ENCODE data around the gene ASCL1. TPM values are rescaled to one million over a fixed set of nuclear protein-coding genes. Genes with fewer than 3 reads are reported as not detected.

The ASCL1 gene
- total RNA-seq, 1 experiment from 2014 or later = 0.07 TPM

GRCh38 chr12:102939059-102939458 lies 18.4 kb upstream of the ASCL1 start:
- CTCF ChIA-PET = interaction anchor here (0.7 to 2.7 kb wide), 9 partner anchors 10 to 609 kb away, joined by 4 to 54 read pairs (median 5); partner anchors contain the start of gene PAH

More at GRCh38 chr12:102939059-102939458, 18.4 kb upstream of the ASCL1 start:
- POLR2A ChIA-PET = no interaction called here
- Mint-ChIP-seq H3K27me3 (ENCODE audit: low read depth) (peaks cover under 1% of the 10 kb centered on the region), H3K36me3 (peaks cover 9% of the 10 kb centered on the region), H3K9me3 (peaks cover 19% of the 10 kb centered on the region), H3K4me3 (no peak overlapping the region), H3K27ac (no peak overlapping the region), H3K4me1 (peaks cover 28% of the 10 kb centered on the region)
- DNase-seq (ENCODE audit: low spot score) (no peak), ATAC-seq (no peak)
- no peak for TF ChIP-seq FOXK1 (CRISPR knock-in tag; IDR thresholded peaks at IDR 0.05)
- TF ChIP-seq CREB1 (CRISPR knock-in tag; IDR thresholded peaks at IDR 0.05) = no peak
- no peak for TF ChIP-seq TP53 (CRISPR knock-in tag; IDR thresholded peaks at IDR 0.05)
- TF ChIP-seq ZNF512 (CRISPR knock-in tag; IDR thresholded peaks at IDR 0.05; ENCODE audit: borderline replicate concordance) = no peak
- no peak for TF ChIP-seq ETV6 (CRISPR knock-in tag; IDR thresholded peaks at IDR 0.05)
- TF ChIP-seq, protein P1, sequence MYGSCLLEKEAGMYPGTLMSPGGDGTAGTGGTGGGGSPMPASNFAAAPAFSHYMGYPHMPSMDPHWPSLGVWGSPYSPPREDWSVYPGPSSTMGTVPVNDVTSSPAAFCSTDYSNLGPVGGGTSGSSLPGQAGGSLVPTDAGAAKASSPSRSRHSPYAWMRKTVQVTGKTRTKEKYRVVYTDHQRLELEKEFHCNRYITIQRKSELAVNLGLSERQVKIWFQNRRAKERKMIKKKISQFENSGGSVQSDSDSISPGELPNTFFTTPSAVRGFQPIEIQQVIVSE (CRISPR knock-in tag; IDR thresholded peaks at IDR 0.05; ENCODE audit: borderline replicate concordance) = no peak
- TF ChIP-seq, protein P2, sequence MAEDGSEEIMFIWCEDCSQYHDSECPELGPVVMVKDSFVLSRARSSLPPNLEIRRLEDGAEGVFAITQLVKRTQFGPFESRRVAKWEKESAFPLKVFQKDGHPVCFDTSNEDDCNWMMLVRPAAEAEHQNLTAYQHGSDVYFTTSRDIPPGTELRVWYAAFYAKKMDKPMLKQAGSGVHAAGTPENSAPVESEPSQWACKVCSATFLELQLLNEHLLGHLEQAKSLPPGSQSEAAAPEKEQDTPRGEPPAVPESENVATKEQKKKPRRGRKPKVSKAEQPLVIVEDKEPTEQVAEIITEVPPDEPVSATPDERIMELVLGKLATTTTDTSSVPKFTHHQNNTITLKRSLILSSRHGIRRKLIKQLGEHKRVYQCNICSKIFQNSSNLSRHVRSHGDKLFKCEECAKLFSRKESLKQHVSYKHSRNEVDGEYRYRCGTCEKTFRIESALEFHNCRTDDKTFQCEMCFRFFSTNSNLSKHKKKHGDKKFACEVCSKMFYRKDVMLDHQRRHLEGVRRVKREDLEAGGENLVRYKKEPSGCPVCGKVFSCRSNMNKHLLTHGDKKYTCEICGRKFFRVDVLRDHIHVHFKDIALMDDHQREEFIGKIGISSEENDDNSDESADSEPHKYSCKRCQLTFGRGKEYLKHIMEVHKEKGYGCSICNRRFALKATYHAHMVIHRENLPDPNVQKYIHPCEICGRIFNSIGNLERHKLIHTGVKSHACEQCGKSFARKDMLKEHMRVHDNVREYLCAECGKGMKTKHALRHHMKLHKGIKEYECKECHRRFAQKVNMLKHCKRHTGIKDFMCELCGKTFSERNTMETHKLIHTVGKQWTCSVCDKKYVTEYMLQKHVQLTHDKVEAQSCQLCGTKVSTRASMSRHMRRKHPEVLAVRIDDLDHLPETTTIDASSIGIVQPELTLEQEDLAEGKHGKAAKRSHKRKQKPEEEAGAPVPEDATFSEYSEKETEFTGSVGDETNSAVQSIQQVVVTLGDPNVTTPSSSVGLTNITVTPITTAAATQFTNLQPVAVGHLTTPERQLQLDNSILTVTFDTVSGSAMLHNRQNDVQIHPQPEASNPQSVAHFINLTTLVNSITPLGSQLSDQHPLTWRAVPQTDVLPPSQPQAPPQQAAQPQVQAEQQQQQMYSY (CRISPR knock-in tag; IDR thresholded peaks at IDR 0.05) = no peak
- TF ChIP-seq, protein P3, sequence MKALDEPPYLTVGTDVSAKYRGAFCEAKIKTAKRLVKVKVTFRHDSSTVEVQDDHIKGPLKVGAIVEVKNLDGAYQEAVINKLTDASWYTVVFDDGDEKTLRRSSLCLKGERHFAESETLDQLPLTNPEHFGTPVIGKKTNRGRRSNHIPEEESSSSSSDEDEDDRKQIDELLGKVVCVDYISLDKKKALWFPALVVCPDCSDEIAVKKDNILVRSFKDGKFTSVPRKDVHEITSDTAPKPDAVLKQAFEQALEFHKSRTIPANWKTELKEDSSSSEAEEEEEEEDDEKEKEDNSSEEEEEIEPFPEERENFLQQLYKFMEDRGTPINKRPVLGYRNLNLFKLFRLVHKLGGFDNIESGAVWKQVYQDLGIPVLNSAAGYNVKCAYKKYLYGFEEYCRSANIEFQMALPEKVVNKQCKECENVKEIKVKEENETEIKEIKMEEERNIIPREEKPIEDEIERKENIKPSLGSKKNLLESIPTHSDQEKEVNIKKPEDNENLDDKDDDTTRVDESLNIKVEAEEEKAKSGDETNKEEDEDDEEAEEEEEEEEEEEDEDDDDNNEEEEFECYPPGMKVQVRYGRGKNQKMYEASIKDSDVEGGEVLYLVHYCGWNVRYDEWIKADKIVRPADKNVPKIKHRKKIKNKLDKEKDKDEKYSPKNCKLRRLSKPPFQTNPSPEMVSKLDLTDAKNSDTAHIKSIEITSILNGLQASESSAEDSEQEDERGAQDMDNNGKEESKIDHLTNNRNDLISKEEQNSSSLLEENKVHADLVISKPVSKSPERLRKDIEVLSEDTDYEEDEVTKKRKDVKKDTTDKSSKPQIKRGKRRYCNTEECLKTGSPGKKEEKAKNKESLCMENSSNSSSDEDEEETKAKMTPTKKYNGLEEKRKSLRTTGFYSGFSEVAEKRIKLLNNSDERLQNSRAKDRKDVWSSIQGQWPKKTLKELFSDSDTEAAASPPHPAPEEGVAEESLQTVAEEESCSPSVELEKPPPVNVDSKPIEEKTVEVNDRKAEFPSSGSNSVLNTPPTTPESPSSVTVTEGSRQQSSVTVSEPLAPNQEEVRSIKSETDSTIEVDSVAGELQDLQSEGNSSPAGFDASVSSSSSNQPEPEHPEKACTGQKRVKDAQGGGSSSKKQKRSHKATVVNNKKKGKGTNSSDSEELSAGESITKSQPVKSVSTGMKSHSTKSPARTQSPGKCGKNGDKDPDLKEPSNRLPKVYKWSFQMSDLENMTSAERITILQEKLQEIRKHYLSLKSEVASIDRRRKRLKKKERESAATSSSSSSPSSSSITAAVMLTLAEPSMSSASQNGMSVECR (CRISPR knock-in tag; IDR thresholded peaks at IDR 0.05; ENCODE audit: borderline replicate concordance) = no peak
- no peak for TF ChIP-seq ELF4 (CRISPR knock-in tag; IDR thresholded peaks at IDR 0.05; ENCODE audit: low read depth)
- TF ChIP-seq PRRX2 (CRISPR knock-in tag; IDR thresholded peaks at IDR 0.05) = no peak
- TF ChIP-seq RELA (CRISPR knock-in tag; IDR thresholded peaks at IDR 0.05; ENCODE audit: borderline replicate concordance) = no peak
- TF ChIP-seq E2F5 (CRISPR knock-in tag; IDR thresholded peaks at IDR 0.05) = no peak
